Gastroesophageal sphincter (tissue), 3 donors: ENCODE results near the gene FAM131B.

Experiments used
- POLR2A ChIP-seq, 2 donors: fragments of 450-650 bp; IDR thresholded peaks; one replicate each; pipeline ENCODE4 v1.6.1; 2017; ENCODE audit warnings: antibody characterized with exemption in 2 of 2, mild to moderate bottlenecking in 2 of 2, moderate library complexity in 1 of 2
- TF ChIP-seq, protein P1 (sequence below), 4 experiments: fragments of 200-600 bp in 2 of 4; fragments of 450-650 bp in 2 of 4; sonication (generic) in 1 of 4; IDR thresholded peaks; one replicate each; pipeline ENCODE4 v1.5.1; 2017 to 2019; ENCODE audit warnings: antibody characterized with exemption in 4 of 4, mild to moderate bottlenecking in 2 of 4, moderate library complexity in 2 of 4

DNA sequence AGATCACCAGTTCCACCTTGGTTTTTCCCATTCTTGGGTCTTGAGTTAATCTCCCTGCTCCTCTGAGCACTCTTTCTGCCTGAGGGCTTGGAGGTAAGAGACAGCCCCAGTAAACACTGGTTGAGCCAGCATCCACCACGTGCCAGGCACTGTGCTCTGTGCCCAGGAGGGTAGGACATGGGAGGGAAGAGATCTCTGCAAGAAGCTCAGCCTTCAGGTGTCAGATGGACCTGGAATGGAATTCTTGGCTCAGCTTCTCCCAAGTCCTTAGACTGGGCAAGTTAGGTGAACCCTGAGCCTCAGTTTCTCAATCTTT lies 21.1 kb upstream of the FAM131B start:
- TF ChIP-seq, protein P1, sequence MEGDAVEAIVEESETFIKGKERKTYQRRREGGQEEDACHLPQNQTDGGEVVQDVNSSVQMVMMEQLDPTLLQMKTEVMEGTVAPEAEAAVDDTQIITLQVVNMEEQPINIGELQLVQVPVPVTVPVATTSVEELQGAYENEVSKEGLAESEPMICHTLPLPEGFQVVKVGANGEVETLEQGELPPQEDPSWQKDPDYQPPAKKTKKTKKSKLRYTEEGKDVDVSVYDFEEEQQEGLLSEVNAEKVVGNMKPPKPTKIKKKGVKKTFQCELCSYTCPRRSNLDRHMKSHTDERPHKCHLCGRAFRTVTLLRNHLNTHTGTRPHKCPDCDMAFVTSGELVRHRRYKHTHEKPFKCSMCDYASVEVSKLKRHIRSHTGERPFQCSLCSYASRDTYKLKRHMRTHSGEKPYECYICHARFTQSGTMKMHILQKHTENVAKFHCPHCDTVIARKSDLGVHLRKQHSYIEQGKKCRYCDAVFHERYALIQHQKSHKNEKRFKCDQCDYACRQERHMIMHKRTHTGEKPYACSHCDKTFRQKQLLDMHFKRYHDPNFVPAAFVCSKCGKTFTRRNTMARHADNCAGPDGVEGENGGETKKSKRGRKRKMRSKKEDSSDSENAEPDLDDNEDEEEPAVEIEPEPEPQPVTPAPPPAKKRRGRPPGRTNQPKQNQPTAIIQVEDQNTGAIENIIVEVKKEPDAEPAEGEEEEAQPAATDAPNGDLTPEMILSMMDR (IDR thresholded peaks at IDR 0.05): no peak
- no peak for TF ChIP-seq POLR2A (IDR thresholded peaks at IDR 0.05)
